ENCODE measurements around the gene UBAP2L. TPM values are rescaled to one million over a fixed set of nuclear protein-coding genes. Genes with fewer than 3 reads are reported as not detected.

UBAP2L gene
- total and polyA plus RNA-seq, 2 donors (not counting 1 experiment from before 2014, with no cell fraction given), result 147 to 218 TPM

- DNase-seq (peak; percentile 94), ATAC-seq (ENCODE audit: low read depth) (peak; percentile 73)
- H3K9me3 Mint-ChIP-seq (ENCODE audit: insufficient read depth), result no peaks in the 10 kb centered on the region
- peak overlapping the region; percentile 83 for H3K9ac ChIP-seq (ENCODE audit: low read length)
- ChIA-PET POLR2A (interaction anchor here (0.7 to 1.8 kb wide), 4 partner anchors 37 to 214 kb away, joined by 3 to 11 read pairs (median 6); partner anchors contain the start of gene RPS27), CTCF (interaction anchor here (0.6 to 2.7 kb wide), 4 partner anchors 15 to 387 kb away, joined by 3 to 12 read pairs (median 4); no protein-coding TSS in a partner anchor)
- peak overlapping the region; percentile 85 for H2AFZ ChIP-seq (ENCODE audit: insufficient read depth, low read depth, low read length, poor library complexity, severe bottlenecking)
- H3K4me3 ChIP-seq (ENCODE audit: control extremely low read depth in 1 of 5, extremely low read depth in 1 of 5, insufficient read depth in 1 of 5, low read depth in 2 of 5, low read length in 4 of 5), result peak overlapping the region; percentile 54 to 99 (median 98)
- peaks cover 48% of the 10 kb centered on the region for H3K4me1 Mint-ChIP-seq
- under 1% methylated on average over 36 of the region's 41 CpGs for WGBS (ENCODE audit: insufficient coverage)
- TF ChIP-seq EZH2 (IDR thresholded peaks at IDR 0.05; ENCODE audit: borderline replicate concordance, insufficient read depth, low read depth, low read length, poor library complexity, severe bottlenecking) (no peak), CTCF (IDR thresholded peaks at IDR 0.05) (no peak)
- peaks cover 4% of the 10 kb centered on the region for H3K27me3 Mint-ChIP-seq
- H3K27ac ChIP-seq (ENCODE audit: low read length in 2 of 2), result peak overlapping the region; percentile 91 to 96
- H3K9me3 ChIP-seq (ENCODE audit: control extremely low read depth in 1 of 3, control insufficient read depth in 2 of 3, insufficient read depth in 1 of 3, low read length in 2 of 3), result no peaks in the 10 kb centered on the region
- H4K20me1 ChIP-seq (ENCODE audit: control insufficient read depth, insufficient read depth, low read length, poor library complexity, severe bottlenecking), result peaks cover 30% of the 10 kb centered on the region
- peak overlapping the region; percentile 91 for H3K4me3 Mint-ChIP-seq
- peaks cover 39 to 46% of the 10 kb centered on the region in 2 donors for H3K4me1 ChIP-seq (ENCODE audit: control insufficient read depth in 2 of 2, insufficient read depth in 2 of 2, low read length in 2 of 2)
- intact Hi-C loops (cut with micrococcal nuclease), result loop anchor here (1.0 to 5.0 kb wide), 6 partner anchors 16 to 1674 kb away; partner anchors contain the start of genes ATP8B2, GON4L, RAB13 and SYT11
- H3K36me3 ChIP-seq (replicated peaks in 1 of 2; ENCODE audit: control extremely low read depth in 1 of 2, control insufficient read depth in 1 of 2, extremely low read depth in 1 of 2, insufficient read depth in 2 of 2, low read length in 1 of 2), result peaks cover 5 to 12% of the 10 kb centered on the region in 2 experiments
- H3K4me2 ChIP-seq (replicated peaks; ENCODE audit: low read depth, low read length, poor library complexity, severe bottlenecking), result peak overlapping the region; percentile 96
- H3K27me3 ChIP-seq (replicated peaks in 1 of 4; ENCODE audit: control extremely low read depth in 1 of 4, control insufficient read depth in 3 of 4, insufficient read depth in 4 of 4, low read length in 3 of 4), result no peaks in the 10 kb centered on the region
- H3K27ac Mint-ChIP-seq, result peak overlapping the region; percentile 98
- H3K79me2 ChIP-seq (ENCODE audit: control insufficient read depth, insufficient read depth, low read length), result peaks cover 60% of the 10 kb centered on the region
Observed at GRCh38 chr1:154183046-154183915, 37.5 kb upstream of the UBAP2L start.
